Memory B cell (primary cell): ENCODE results near the gene OXNAD1.
A peak's percentile ranks its signal among the peaks of the same experiment; 100 is the strongest.

Experiments
- ATAC-seq: fragments of 150-1000 bp; cut with Tn5 transposase; 2 replicates; pipeline ENCODE4 v1.10.0; 2021; ENCODE audit warnings: low read depth, mild to moderate bottlenecking, moderate library complexity
- DNase-seq, 2 donors: peaks; one replicate each; pipeline ENCODE4 v3.0.0; 2022; ENCODE audit warnings: low spot score in 2 of 2
- H3K27ac Mint-ChIP-seq: one replicate; pipeline ENCODE4 v1.8.0; 2022; ENCODE audit warnings: mild to moderate bottlenecking, moderate library complexity, mixed read lengths
- H3K27me3 Mint-ChIP-seq: one replicate; pipeline ENCODE4 v1.8.0; 2022; ENCODE audit warnings: mixed read lengths
- H3K36me3 Mint-ChIP-seq: one replicate; pipeline ENCODE4 v1.8.0; 2022; ENCODE audit warnings: mild to moderate bottlenecking, mixed read lengths
- H3K4me1 Mint-ChIP-seq: one replicate; pipeline ENCODE4 v1.8.0; 2022; ENCODE audit warnings: mixed read lengths
- H3K4me3 Mint-ChIP-seq: one replicate; pipeline ENCODE4 v1.8.0; 2022; ENCODE audit warnings: mild to moderate bottlenecking, moderate library complexity, mixed read lengths
- H3K9me3 Mint-ChIP-seq: one replicate; pipeline ENCODE4 v1.8.0; 2022; ENCODE audit warnings: mixed read lengths

The OXNAD1 gene

GRCh38 chr3:16297997-16298885, 33.2 kb downstream of the OXNAD1 start:
- Mint-ChIP-seq H3K36me3 (peaks cover 45% of the 10 kb centered on the region), H3K4me3 (no peak overlapping the region), H3K9me3 (no peaks in the 10 kb centered on the region), H3K4me1 (peaks cover 11% of the 10 kb centered on the region), H3K27me3 (no peaks in the 10 kb centered on the region), H3K27ac (no peak overlapping the region)
- ATAC-seq: no peak
- DNase-seq: no peak

GRCh38 chr3:16298891-16299290, 33.9 kb downstream of the OXNAD1 start:
- Mint-ChIP-seq H3K9me3 (no peaks in the 10 kb centered on the region), H3K4me3 (no peak overlapping the region), H3K4me1 (peaks cover 11% of the 10 kb centered on the region), H3K36me3 (peaks cover 43% of the 10 kb centered on the region), H3K27ac (no peak overlapping the region), H3K27me3 (no peaks in the 10 kb centered on the region)
- no peak for DNase-seq
- ATAC-seq: no peak

GRCh38 chr3:16299746-16300145, 34.7 kb downstream of the OXNAD1 start:
- H3K36me3 Mint-ChIP-seq: peaks cover 49% of the 10 kb centered on the region
- no peaks in the 10 kb centered on the region for H3K27me3 Mint-ChIP-seq
- no peak overlapping the region for H3K27ac Mint-ChIP-seq
- no peaks in the 10 kb centered on the region for H3K9me3 Mint-ChIP-seq
- no peak overlapping the region for H3K4me3 Mint-ChIP-seq
- DNase-seq (no peak), ATAC-seq (no peak)
- peaks cover 11% of the 10 kb centered on the region for H3K4me1 Mint-ChIP-seq

- ATAC-seq (no peak), DNase-seq (no peak)
- Mint-ChIP-seq H3K36me3 (peaks cover 52% of the 10 kb centered on the region), H3K9me3 (no peaks in the 10 kb centered on the region), H3K4me1 (peaks cover 11% of the 10 kb centered on the region), H3K27ac (no peak overlapping the region), H3K27me3 (no peaks in the 10 kb centered on the region), H3K4me3 (no peak overlapping the region)
Measured at GRCh38 chr3:16300307-16300706, 35.3 kb downstream of the OXNAD1 start.

GRCh38 chr3:16300881-16301359, 35.9 kb downstream of the OXNAD1 start:
- Mint-ChIP-seq H3K4me3 (no peak overlapping the region), H3K9me3 (no peaks in the 10 kb centered on the region), H3K27ac (no peak overlapping the region), H3K27me3 (no peaks in the 10 kb centered on the region), H3K4me1 (peaks cover 7% of the 10 kb centered on the region), H3K36me3 (peaks cover 50% of the 10 kb centered on the region)
- no peak for DNase-seq
- peak; percentile 65 for ATAC-seq

- DNase-seq (no peak), ATAC-seq (no peak)
- Mint-ChIP-seq H3K9me3 (no peaks in the 10 kb centered on the region), H3K27ac (no peak overlapping the region), H3K4me1 (peaks cover 7% of the 10 kb centered on the region), H3K27me3 (no peaks in the 10 kb centered on the region), H3K4me3 (no peak overlapping the region), H3K36me3 (peaks cover 46% of the 10 kb centered on the region)
Measured at GRCh38 chr3:16301507-16301906, 36.5 kb downstream of the OXNAD1 start.

- ATAC-seq: no peak
- no peaks in the 10 kb centered on the region for H3K27me3 Mint-ChIP-seq
- H3K27ac Mint-ChIP-seq: no peak overlapping the region
- peaks cover 45% of the 10 kb centered on the region for H3K36me3 Mint-ChIP-seq
- no peak for DNase-seq
- H3K4me1 Mint-ChIP-seq: peaks cover 7% of the 10 kb centered on the region
- H3K4me3 Mint-ChIP-seq: no peak overlapping the region
- H3K9me3 Mint-ChIP-seq: no peaks in the 10 kb centered on the region
Measured at GRCh38 chr3:16302082-16302631, 37.1 kb downstream of the OXNAD1 start.

- H3K9me3 Mint-ChIP-seq: no peaks in the 10 kb centered on the region
- H3K27me3 Mint-ChIP-seq: no peaks in the 10 kb centered on the region
- ATAC-seq: no peak
- H3K4me1 Mint-ChIP-seq: peaks cover 7% of the 10 kb centered on the region
- H3K36me3 Mint-ChIP-seq: peaks cover 46% of the 10 kb centered on the region
- no peak overlapping the region for H3K27ac Mint-ChIP-seq
- no peak overlapping the region for H3K4me3 Mint-ChIP-seq
- DNase-seq: no peak
Measured at GRCh38 chr3:16303037-16303575, 38.1 kb downstream of the OXNAD1 start.

GRCh38 chr3:16304061-16305010, 39.3 kb downstream of the OXNAD1 start:
- DNase-seq (no peak), ATAC-seq (no peak)
- Mint-ChIP-seq H3K27me3 (no peaks in the 10 kb centered on the region), H3K36me3 (peaks cover 39% of the 10 kb centered on the region), H3K4me1 (peaks cover 7% of the 10 kb centered on the region), H3K9me3 (no peaks in the 10 kb centered on the region), H3K27ac (no peak overlapping the region), H3K4me3 (no peak overlapping the region)

GRCh38 chr3:16305111-16305541, 40.1 kb downstream of the OXNAD1 start:
- peaks cover 39% of the 10 kb centered on the region for H3K36me3 Mint-ChIP-seq
- H3K4me1 Mint-ChIP-seq: peaks cover 7% of the 10 kb centered on the region
- ATAC-seq (no peak), DNase-seq (no peak)
- no peaks in the 10 kb centered on the region for H3K9me3 Mint-ChIP-seq
- H3K4me3 Mint-ChIP-seq: no peak overlapping the region
- H3K27me3 Mint-ChIP-seq: no peaks in the 10 kb centered on the region
- H3K27ac Mint-ChIP-seq: no peak overlapping the region

GRCh38 chr3:16307832-16308531, 43.0 kb downstream of the OXNAD1 start:
- DNase-seq: no peak
- peaks cover 11% of the 10 kb centered on the region for H3K4me1 Mint-ChIP-seq
- H3K27ac Mint-ChIP-seq: no peak overlapping the region
- H3K36me3 Mint-ChIP-seq: peaks cover 30% of the 10 kb centered on the region
- H3K27me3 Mint-ChIP-seq: no peaks in the 10 kb centered on the region
- H3K4me3 Mint-ChIP-seq: no peak overlapping the region
- no peak for ATAC-seq
- H3K9me3 Mint-ChIP-seq: no peaks in the 10 kb centered on the region

GRCh38 chr3:16308727-16309126, 43.7 kb downstream of the OXNAD1 start:
- Mint-ChIP-seq H3K4me3 (no peak overlapping the region), H3K27ac (no peak overlapping the region), H3K9me3 (no peaks in the 10 kb centered on the region), H3K4me1 (peaks cover 11% of the 10 kb centered on the region), H3K36me3 (peaks cover 27% of the 10 kb centered on the region), H3K27me3 (no peaks in the 10 kb centered on the region)
- ATAC-seq (no peak), DNase-seq (no peak)

GRCh38 chr3:16309558-16309957, 44.5 kb downstream of the OXNAD1 start:
- no peaks in the 10 kb centered on the region for H3K9me3 Mint-ChIP-seq
- no peak overlapping the region for H3K27ac Mint-ChIP-seq
- peaks cover 11% of the 10 kb centered on the region for H3K4me1 Mint-ChIP-seq
- no peaks in the 10 kb centered on the region for H3K27me3 Mint-ChIP-seq
- no peak overlapping the region for H3K4me3 Mint-ChIP-seq
- H3K36me3 Mint-ChIP-seq: peaks cover 24% of the 10 kb centered on the region
- ATAC-seq (no peak), DNase-seq (no peak)
